ENCODE measurements around the gene ANAPC13. TPM values are rescaled to one million over a fixed set of nuclear protein-coding genes. Genes with fewer than 3 reads are reported as not detected.

ANAPC13 gene
- total RNA-seq, 1 donor from 2014 or later = 100 TPM

DNA sequence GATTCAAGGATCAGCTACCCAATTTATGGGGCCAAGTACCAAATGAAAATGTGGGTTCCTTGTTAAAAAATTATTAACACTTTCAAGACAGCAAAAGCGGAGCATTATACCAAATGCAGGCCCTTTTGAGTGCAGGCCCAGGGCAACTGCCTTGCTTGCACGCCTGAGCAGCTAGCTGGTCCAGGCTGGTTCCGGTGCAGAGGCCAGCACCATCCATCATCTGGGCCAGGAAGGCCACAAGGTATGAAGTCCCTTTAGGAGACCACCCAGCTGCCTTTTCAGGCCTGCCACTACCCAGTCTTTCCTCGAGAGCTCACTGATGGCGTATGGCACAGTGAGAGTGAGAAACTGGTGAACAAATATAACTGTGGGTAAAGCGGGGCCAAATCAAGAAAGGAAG lies 13.0 kb downstream of the ANAPC13 start:
- H3K4me1 ChIP-seq = peaks cover 3% of the 10 kb centered on the region
- H2AFZ ChIP-seq (replicated peaks) = no peak overlapping the region
- no peak overlapping the region for H3K27ac ChIP-seq
- no peaks in the 10 kb centered on the region for H3K27me3 Mint-ChIP-seq (ENCODE audit: insufficient read depth, low read depth)
- no peak for TF ChIP-seq EZH2 (IDR thresholded peaks at IDR 0.05)
- TF ChIP-seq EZH2phosphoT487 (IDR thresholded peaks at IDR 0.05) = no peak
- TF ChIP-seq, protein P1, sequence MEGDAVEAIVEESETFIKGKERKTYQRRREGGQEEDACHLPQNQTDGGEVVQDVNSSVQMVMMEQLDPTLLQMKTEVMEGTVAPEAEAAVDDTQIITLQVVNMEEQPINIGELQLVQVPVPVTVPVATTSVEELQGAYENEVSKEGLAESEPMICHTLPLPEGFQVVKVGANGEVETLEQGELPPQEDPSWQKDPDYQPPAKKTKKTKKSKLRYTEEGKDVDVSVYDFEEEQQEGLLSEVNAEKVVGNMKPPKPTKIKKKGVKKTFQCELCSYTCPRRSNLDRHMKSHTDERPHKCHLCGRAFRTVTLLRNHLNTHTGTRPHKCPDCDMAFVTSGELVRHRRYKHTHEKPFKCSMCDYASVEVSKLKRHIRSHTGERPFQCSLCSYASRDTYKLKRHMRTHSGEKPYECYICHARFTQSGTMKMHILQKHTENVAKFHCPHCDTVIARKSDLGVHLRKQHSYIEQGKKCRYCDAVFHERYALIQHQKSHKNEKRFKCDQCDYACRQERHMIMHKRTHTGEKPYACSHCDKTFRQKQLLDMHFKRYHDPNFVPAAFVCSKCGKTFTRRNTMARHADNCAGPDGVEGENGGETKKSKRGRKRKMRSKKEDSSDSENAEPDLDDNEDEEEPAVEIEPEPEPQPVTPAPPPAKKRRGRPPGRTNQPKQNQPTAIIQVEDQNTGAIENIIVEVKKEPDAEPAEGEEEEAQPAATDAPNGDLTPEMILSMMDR (IDR thresholded peaks at IDR 0.05) = no peak
- peaks cover 6% of the 10 kb centered on the region for H3K36me3 ChIP-seq
- H3K27me3 ChIP-seq = no peaks in the 10 kb centered on the region
- no peak overlapping the region for H3K4me3 ChIP-seq
- no peak overlapping the region for H3K9ac ChIP-seq
- H3K4me1 Mint-ChIP-seq = no peaks in the 10 kb centered on the region
- no peak overlapping the region for H3K4me3 Mint-ChIP-seq
- H3K36me3 Mint-ChIP-seq = peaks cover 5% of the 10 kb centered on the region
- H3K4me2 ChIP-seq = no peak overlapping the region
- H3K9me3 Mint-ChIP-seq = no peaks in the 10 kb centered on the region
- H4K20me1 ChIP-seq (ENCODE audit: low read depth) = no peaks in the 10 kb centered on the region
- H3K27ac Mint-ChIP-seq = no peak overlapping the region
- H3F3A ChIP-seq (ENCODE audit: low read depth) = no peaks in the 10 kb centered on the region
- no peaks in the 10 kb centered on the region for H3K9me3 ChIP-seq (ENCODE audit: low read depth)
- H3K79me2 ChIP-seq (ENCODE audit: low read depth) = no peaks in the 10 kb centered on the region
- DNase-seq (ENCODE audit: low spot score) = no peak

- H3K4me2 ChIP-seq = no peak overlapping the region
- H3K4me3 Mint-ChIP-seq = no peak overlapping the region
These were observed 14.1 kb downstream of the ANAPC13 start for GRCh38 chr3:134471521-134472193.

DNA sequence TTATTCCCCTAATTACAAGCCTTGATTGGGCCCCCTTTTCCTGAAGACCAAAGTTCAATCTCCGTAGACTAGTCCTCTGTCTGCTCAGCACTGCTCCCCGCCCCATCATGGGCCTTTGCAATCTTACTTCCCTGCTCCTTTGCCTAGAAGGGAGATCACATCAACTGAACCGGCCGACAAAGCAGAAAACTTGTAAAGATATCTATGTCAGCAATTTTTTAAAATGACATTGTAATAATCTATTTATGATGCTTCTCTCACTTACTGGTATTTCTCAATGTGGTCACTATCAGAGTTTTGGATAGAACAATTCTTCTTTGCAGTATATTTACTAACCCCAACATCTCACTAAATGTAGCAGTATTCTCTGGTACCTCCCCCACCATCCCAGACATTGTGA lies 17.3 kb downstream of the ANAPC13 start:
- Histone ChIP-seq H3K9me3 (ENCODE audit: low read depth) (no peaks in the 10 kb centered on the region), H3K79me2 (ENCODE audit: low read depth) (no peaks in the 10 kb centered on the region), H3K4me2 (no peak overlapping the region), H3K4me1 (peaks cover 13% of the 10 kb centered on the region), H3K9ac (no peak overlapping the region), H3K4me3 (no peak overlapping the region), H2AFZ (replicated peaks) (no peak overlapping the region), H3F3A (ENCODE audit: low read depth) (peaks cover 14% of the 10 kb centered on the region), H3K27ac (no peak overlapping the region), H3K27me3 (no peaks in the 10 kb centered on the region), H3K36me3 (no peaks in the 10 kb centered on the region), H4K20me1 (ENCODE audit: low read depth) (no peaks in the 10 kb centered on the region)
- Mint-ChIP-seq H3K27me3 (ENCODE audit: insufficient read depth, low read depth) (no peaks in the 10 kb centered on the region), H3K4me1 (peaks cover 21% of the 10 kb centered on the region), H3K9me3 (no peaks in the 10 kb centered on the region), H3K36me3 (no peaks in the 10 kb centered on the region), H3K4me3 (no peak overlapping the region), H3K27ac (no peak overlapping the region)
- no peak for DNase-seq (ENCODE audit: low spot score)
- TF ChIP-seq EZH2 (IDR thresholded peaks at IDR 0.05) = no peak
- no peak for TF ChIP-seq EZH2phosphoT487 (IDR thresholded peaks at IDR 0.05)
- TF ChIP-seq, protein P1 (IDR thresholded peaks at IDR 0.05) = no peak

More at GRCh38 chr3:134471521-134472193, 14.1 kb downstream of the ANAPC13 start:
- Histone ChIP-seq H3K79me2 (ENCODE audit: low read depth) (no peaks in the 10 kb centered on the region), H3F3A (ENCODE audit: low read depth) (no peaks in the 10 kb centered on the region), H3K27ac (no peak overlapping the region), H3K27me3 (no peaks in the 10 kb centered on the region), H3K9ac (no peak overlapping the region), H4K20me1 (ENCODE audit: low read depth) (no peaks in the 10 kb centered on the region), H3K36me3 (no peaks in the 10 kb centered on the region), H3K4me1 (peaks cover 3% of the 10 kb centered on the region), H3K9me3 (ENCODE audit: low read depth) (no peaks in the 10 kb centered on the region), H3K4me3 (no peak overlapping the region), H2AFZ (replicated peaks) (no peak overlapping the region)
- Mint-ChIP-seq H3K4me1 (peaks cover 3% of the 10 kb centered on the region), H3K36me3 (no peaks in the 10 kb centered on the region), H3K27ac (no peak overlapping the region), H3K27me3 (ENCODE audit: insufficient read depth, low read depth) (no peaks in the 10 kb centered on the region), H3K9me3 (no peaks in the 10 kb centered on the region)
- DNase-seq (ENCODE audit: low spot score) = no peak
- TF ChIP-seq, protein P1 (IDR thresholded peaks at IDR 0.05) = no peak
- no peak for TF ChIP-seq EZH2phosphoT487 (IDR thresholded peaks at IDR 0.05)
- no peak for TF ChIP-seq EZH2 (IDR thresholded peaks at IDR 0.05)
